HG03097 (cell line): ENCODE data around the gene NDUFS8.

Experiments
- ATAC-seq: cut with Tn5 transposase; IDR thresholded peaks from one replicate; pipeline ENCODE4 v1.9.1; 2021; ENCODE audit not compliant: unreplicated experiment, low FRiP score

Gene NDUFS8

GRCh38 chr11:68074584-68075352 is 44.3 kb downstream of the NDUFS8 start:
- ATAC-seq, result no peak

DNA sequence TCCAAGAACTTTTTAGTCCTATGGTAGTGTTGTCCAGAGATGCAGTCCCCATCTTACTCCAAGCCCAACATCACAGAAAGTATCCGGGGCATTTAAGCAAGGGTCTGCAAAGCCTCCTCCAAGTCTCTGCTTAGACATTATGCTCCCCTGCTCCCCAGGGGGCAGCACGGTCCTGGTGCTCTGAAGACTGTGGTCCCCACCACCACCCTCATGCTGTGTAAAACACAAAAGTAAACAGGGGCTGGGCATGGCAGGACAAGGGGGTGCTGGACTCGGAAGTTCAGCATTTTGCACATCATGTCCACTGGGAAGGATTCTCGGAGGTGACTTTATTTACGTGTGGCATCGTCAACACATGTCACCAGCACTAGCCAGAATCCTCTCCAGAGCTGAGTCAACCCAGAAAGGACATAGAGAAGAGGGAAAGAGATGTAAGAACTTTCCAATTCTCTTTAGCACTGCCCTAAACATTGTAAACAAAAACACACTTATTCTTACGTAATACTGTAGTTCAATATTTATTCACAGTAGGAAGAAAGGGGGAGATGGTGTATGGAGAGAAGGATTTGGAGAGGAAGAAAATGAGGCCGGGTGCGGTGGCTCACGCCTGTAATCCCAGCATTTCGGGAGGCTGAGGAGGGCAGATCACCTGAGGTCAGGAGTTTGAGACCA is 46.0 kb downstream of the NDUFS8 start:
- no peak for ATAC-seq

GRCh38 chr11:68077617-68078582 is 47.4 kb downstream of the NDUFS8 start:
- ATAC-seq, result peak; percentile 66

DNA sequence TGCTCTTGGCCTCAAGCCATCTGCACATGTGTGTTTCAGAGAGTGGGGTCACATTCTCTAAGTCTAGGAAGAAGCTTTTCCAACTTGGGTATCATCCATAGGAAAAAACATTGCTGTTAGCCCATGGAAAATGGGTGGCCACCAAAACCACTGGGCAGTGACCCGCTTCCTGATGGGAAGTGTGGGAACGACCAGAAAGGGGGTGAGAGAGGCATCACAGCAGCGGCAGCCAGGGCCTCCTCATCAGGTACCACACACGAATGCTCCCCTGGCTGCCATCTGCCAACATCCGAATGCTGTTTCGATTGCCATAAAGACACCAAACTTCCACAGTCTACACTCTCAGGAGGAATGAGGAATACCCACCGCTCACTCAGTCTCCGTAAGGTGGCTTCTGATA is 50.4 kb downstream of the NDUFS8 start:
- ATAC-seq, result no peak

DNA sequence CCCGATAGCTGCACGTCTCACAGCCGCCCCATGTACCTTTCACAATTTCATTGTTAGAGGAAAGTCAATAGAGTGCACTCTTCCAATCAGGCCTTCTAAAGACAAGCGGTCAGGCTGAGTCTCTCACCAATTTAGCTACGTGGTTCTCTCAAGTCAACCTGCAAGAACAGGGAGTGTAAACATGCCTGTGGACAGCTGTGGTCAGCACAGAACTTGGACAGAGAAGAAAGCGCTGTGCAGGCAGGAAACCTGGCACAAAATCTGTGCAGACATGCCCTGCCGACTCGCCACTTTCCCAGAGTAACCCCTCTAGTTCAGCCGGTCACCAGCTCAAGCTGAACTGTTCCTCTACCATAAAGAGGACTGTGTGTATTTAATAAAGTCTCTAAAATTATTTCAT is 51.2 kb downstream of the NDUFS8 start:
- ATAC-seq, result no peak

- ATAC-seq, result no peak
Observed at GRCh38 chr11:68082481-68082880, 52.0 kb downstream of the NDUFS8 start.

GRCh38 chr11:68083517-68083916 is 53.0 kb downstream of the NDUFS8 start:
- no peak for ATAC-seq
